Activated T-helper 2 cell treated with anti-CD3 and anti-CD28 coated beads, Interferon-gamma antibody, Interleukin-2, Interleukin-4, amounts not matched to agents 10 μg/mL and 5 μg/mL and 100 μg/mL, durations not matched to agents 14 hours and 24 hours and 36 hours (primary cell): ENCODE results near the gene ANKRD9. TPM values are rescaled to one million over a fixed set of nuclear protein-coding genes. Genes with fewer than 3 reads are reported as not detected.
"Not testable (repeated sequence)": the region's sequence is repeated elsewhere in the genome, so short reads cannot be mapped to it uniquely, and the experiment has no call there.

Experiments
- DNase-seq: peaks from one replicate; pipeline ENCODE4 v3.0.0; 2021; ENCODE audit warnings: low spot score
- H3K27ac Mint-ChIP-seq: one replicate; pipeline ENCODE4 v1.8.0; 2021; ENCODE audit warnings: mixed read lengths
- H3K27me3 Mint-ChIP-seq: one replicate; pipeline ENCODE4 v1.8.0; 2021; ENCODE audit warnings: low read depth, mixed read lengths
- H3K36me3 Mint-ChIP-seq: one replicate; pipeline ENCODE4 v1.8.0; 2021; ENCODE audit warnings: low read depth, mixed read lengths
- H3K4me1 Mint-ChIP-seq: one replicate; pipeline ENCODE4 v1.8.0; 2021; ENCODE audit warnings: low read depth, mixed read lengths
- H3K4me3 Mint-ChIP-seq: one replicate; pipeline ENCODE4 v1.8.0; 2021; ENCODE audit warnings: low read depth, mild to moderate bottlenecking, moderate library complexity, mixed read lengths
- H3K9me3 Mint-ChIP-seq: one replicate; pipeline ENCODE4 v1.8.0; 2021; ENCODE audit warnings: mixed read lengths
- intact Hi-C: fragments of 100-400 bp; cut with micrococcal nuclease; formaldehyde crosslinking; loops from one replicate; pipeline ENCODE4 v1.15.1; 2023
- total RNA-seq: library from RNA; stranded (reverse); gene quantifications from 2 replicates; pipeline ENCODE4 v1.2.3, GENCODE V29; 2022

Gene ANKRD9
- total RNA-seq, 1 donor from 2014 or later, result 17.0 TPM

DNA sequence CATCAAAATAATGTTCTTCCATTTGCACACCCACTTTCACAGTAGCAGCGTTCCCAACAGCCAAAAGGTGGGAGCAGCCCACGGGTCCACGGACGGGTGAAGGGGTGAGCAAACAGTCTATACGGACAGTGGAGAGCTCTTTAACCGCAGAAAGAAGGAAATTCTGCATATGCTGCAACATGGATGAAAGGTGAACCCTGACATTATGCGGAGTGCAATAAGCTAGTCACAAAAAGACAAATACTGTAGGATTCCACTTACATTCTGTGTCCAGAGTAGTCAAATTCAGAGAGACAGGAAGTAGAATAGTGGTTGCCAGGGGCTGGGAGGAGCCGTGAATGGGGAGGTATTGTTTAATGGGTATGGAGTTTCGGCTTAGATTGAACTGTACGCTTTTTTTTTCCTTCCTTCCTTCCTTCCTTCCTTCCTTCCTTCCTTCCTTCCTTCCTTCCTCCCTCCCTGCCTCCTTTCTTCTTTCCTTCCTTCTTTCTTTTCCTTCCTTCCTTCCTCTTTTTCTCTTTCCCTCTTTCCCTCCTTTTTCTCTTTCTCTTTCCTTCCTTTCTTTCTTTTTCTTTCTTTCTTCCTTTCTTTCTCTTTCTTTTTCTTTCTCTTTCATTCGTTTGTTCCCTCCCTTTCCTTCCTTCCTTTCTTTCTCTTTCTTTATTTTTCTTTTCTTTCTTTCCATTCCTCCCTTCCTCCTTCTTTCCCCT, 15.8 kb upstream of the ANKRD9 start:
- Mint-ChIP-seq H3K4me1 (peaks cover 15% of the 10 kb centered on the region), H3K27ac (peak overlapping the region; percentile 90), H3K4me3 (peak overlapping the region; percentile 94), H3K9me3 (no peaks in the 10 kb centered on the region), H3K27me3 (no peaks in the 10 kb centered on the region), H3K36me3 (no peaks in the 10 kb centered on the region)
- intact Hi-C loops, result loop anchor here (1.0 to 2.0 kb wide), 2 partner anchors 29 to 69 kb away; no protein-coding TSS in a partner anchor
- no peak for DNase-seq

DNA sequence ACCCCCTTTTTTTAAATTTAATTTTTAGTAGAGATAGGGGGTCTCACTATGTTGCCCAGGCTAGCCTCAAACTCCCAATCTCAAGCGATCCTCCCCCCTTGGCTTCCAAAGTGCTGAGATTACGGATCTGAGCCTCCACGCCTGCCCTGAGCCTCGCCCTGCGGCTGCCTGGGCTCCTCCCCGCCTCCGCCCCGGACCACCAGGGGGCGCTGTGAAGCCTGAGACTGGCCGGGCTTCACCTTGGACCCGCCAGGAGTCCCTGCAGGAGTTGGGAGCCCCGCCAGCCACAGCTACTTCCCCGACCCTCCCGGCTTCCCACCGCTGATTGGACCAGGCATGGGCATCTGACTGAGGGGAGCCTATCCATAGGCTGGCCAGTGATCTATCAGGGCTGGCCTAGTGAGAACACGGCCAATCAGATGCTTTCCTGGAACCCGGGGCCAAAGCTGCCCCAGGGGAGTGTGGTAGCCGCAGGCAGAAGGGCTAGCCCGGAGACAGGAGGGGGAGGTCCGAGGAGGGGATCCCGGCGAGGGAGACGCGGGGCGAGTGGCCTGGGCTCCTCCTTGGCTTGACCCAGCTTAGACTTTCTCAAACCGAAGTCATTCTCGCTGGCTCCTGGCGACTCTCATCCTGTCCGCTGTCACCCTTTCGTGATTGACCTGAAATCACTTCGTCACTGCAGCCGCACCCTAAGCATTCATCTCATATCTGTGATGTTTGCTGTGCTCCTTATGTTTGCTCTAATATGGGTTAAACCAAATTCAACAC, 15.1 kb upstream of the ANKRD9 start:
- peak overlapping the region; percentile 94 for H3K4me3 Mint-ChIP-seq
- H3K4me1 Mint-ChIP-seq, result peaks cover 15% of the 10 kb centered on the region
- peak overlapping the region; percentile 90 for H3K27ac Mint-ChIP-seq
- no peaks in the 10 kb centered on the region for H3K36me3 Mint-ChIP-seq
- H3K9me3 Mint-ChIP-seq, result no peaks in the 10 kb centered on the region
- intact Hi-C loops, result loop anchor here (1.0 to 2.0 kb wide), 3 partner anchors 15 to 70 kb away; partner anchors contain the start of gene ANKRD9
- no peaks in the 10 kb centered on the region for H3K27me3 Mint-ChIP-seq
- peak; percentile 95 for DNase-seq

DNA sequence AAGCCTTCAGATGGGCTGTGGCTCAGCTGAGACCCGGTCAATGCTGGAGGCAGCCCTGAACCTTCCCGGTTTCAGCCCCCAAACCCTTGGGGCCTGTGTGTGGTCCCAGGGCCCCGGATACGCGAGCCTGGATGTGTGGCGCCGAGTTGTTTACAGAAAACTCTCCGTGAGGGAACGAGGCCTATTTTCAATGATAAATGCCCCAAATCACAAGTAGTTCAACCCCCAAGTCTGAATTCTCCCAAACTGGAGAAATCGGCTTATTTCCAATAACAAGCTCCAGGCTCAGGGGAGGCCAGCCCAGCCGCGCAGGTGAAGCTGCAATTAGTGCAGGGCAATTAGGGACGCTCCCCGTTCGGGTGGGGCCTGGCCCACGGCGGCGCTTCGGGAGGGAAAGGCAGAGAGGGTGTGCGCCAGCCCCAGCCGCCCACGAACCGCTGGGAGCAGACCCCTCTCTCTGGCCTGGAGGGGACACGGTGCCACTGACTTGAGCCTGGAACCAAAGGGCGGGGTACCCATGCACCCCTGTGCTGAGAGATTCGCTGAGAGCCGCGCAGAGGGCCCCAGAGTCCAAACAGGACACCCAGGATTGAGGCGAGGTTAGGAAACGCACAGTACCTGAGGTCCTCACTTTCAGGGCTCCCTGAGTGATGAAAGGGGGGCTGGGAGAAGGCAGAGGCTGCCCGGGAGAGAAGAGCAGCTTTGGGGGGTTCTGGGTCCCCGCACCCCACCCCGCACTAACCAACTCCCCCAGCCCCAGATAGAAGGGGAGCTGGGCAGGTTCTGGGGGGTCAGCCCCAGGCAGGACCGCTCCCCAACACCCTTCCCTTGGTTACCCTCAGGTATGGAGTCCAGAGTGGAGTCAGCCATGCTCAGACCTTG, 14.2 kb upstream of the ANKRD9 start:
- no peak for DNase-seq
- H3K27me3 Mint-ChIP-seq, result no peaks in the 10 kb centered on the region
- H3K9me3 Mint-ChIP-seq, result no peaks in the 10 kb centered on the region
- no peaks in the 10 kb centered on the region for H3K36me3 Mint-ChIP-seq
- H3K4me1 Mint-ChIP-seq, result peaks cover 15% of the 10 kb centered on the region
- no peak overlapping the region for H3K27ac Mint-ChIP-seq
- H3K4me3 Mint-ChIP-seq, result peak overlapping the region; percentile 58
- intact Hi-C loops, result loop anchor here (1.0 to 2.0 kb wide), 2 partner anchors 15 to 31 kb away; partner anchors contain the start of gene ANKRD9

- Mint-ChIP-seq H3K27me3 (peaks cover 4% of the 10 kb centered on the region), H3K36me3 (no peaks in the 10 kb centered on the region), H3K4me1 (peaks cover 15% of the 10 kb centered on the region), H3K9me3 (no peaks in the 10 kb centered on the region), H3K27ac (peak overlapping the region; percentile 66), H3K4me3 (peak overlapping the region; percentile 54)
- intact Hi-C loops, result no loop called here
- no peak for DNase-seq
Observed at GRCh38 chr14:102523200-102523568, 13.6 kb upstream of the ANKRD9 start.

GRCh38 chr14:102519709-102520108, 10.1 kb upstream of the ANKRD9 start:
- not testable (repeated sequence) for H3K36me3 Mint-ChIP-seq, H3K27ac Mint-ChIP-seq, H3K4me1 Mint-ChIP-seq, H3K4me3 Mint-ChIP-seq, H3K27me3 Mint-ChIP-seq, H3K9me3 Mint-ChIP-seq, DNase-seq
- intact Hi-C loops, result loop anchor here (10.0 kb wide), 1 partner anchor 435 kb away; the partner anchor contains the start of gene HSP90AA1

DNA sequence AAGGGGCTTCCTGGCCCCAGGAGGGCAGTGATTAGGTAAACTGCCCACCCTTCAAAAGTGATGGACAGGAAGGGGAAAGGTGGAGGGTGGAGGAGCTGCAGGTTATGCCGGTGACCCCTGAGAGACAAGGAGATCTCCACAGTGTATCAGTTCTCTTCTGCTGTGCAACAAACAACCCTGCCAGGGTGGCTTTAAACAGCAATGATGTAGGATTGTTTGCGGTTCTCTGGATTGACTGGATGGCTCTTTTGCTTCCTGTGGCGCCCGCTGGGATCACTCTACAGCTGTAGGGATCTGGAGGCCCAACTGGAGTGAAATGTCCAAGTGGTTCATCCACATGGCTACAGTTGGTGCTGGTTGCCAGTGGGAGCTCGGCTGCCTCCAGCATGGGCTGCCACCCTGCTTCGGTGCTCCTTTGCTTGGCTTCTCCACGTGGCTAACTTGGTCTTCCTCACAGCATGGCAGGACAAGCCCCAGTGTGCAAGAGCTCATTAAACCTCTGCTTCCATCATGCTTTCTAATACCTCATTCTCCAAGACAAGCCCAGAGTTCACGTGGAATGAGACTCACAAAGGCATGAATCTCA, 8.6 kb upstream of the ANKRD9 start:
- Mint-ChIP-seq H3K4me1 (peaks cover 6% of the 10 kb centered on the region), H3K9me3 (no peaks in the 10 kb centered on the region), H3K36me3 (no peaks in the 10 kb centered on the region), H3K4me3 (peak overlapping the region; percentile 77), H3K27me3 (peaks cover 6% of the 10 kb centered on the region), H3K27ac (no peak overlapping the region)
- intact Hi-C loops, result loop anchor here (10.0 kb wide), 1 partner anchor 433 kb away; the partner anchor contains the start of gene HSP90AA1
- no peak for DNase-seq

GRCh38 chr14:102517392-102518062, 8.0 kb upstream of the ANKRD9 start:
- Mint-ChIP-seq H3K4me1 (peaks cover 3% of the 10 kb centered on the region), H3K36me3 (no peaks in the 10 kb centered on the region), H3K9me3 (no peaks in the 10 kb centered on the region), H3K27ac (peak overlapping the region; percentile 70), H3K27me3 (peaks cover 6% of the 10 kb centered on the region), H3K4me3 (peak overlapping the region; percentile 77)
- DNase-seq, result no peak
- intact Hi-C loops, result loop anchor here (2.0 to 10.0 kb wide), 3 partner anchors 155 to 433 kb away; partner anchors contain the start of genes CINP, HSP90AA1 and TECPR2

DNA sequence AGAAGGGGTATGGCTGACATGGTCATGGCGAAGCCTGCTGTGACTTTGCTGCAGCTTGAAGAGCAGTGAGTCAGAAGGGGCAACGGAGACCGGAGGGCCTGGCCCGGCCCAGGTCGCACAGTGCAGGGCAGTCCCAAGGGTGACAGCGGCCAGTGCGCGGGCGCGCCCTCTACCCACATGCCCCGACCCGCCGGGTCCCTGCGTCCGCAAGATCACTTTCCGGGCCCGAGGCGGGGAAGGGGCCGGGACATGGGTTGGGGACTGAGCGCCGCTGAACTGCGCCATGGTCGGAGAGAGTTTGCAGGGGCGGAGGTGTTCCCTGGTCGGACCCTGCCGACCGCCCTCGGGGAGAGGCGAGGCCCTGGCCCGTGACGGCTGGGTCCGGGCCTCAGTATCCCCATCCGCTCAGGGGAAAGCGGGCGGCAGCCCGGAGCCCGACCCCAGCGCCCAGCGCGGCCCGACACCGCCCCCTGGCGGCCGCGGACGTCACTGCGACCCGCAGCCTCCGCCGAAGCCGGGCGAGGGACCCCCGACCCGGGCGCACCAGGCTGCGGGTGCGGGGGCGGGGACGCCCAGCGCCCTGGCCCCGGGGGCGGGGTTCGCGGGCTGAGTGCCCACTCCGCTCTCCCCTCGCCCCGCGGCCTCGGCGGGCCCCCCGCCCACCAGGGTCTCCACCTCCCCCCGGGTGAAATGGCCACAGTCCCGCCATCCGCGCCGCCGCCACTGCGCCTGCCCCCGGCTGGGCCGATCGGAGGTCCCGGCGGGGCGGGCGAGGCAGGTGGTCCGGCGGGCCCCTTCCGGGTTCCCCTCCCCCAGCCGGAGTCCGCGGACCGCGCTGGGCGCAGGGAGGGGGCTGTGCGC, 7.2 kb upstream of the ANKRD9 start:
- Mint-ChIP-seq H3K27me3 (peaks cover 6% of the 10 kb centered on the region), H3K36me3 (no peaks in the 10 kb centered on the region), H3K4me1 (peaks cover 3% of the 10 kb centered on the region), H3K9me3 (no peaks in the 10 kb centered on the region), H3K4me3 (peak overlapping the region; percentile 80), H3K27ac (peak overlapping the region; percentile 43)
- DNase-seq, result peak; percentile 54
- intact Hi-C loops, result loop anchor here (1.0 to 10.0 kb wide), 4 partner anchors 78 to 432 kb away; partner anchors contain the start of genes CINP, HSP90AA1 and TECPR2

DNA sequence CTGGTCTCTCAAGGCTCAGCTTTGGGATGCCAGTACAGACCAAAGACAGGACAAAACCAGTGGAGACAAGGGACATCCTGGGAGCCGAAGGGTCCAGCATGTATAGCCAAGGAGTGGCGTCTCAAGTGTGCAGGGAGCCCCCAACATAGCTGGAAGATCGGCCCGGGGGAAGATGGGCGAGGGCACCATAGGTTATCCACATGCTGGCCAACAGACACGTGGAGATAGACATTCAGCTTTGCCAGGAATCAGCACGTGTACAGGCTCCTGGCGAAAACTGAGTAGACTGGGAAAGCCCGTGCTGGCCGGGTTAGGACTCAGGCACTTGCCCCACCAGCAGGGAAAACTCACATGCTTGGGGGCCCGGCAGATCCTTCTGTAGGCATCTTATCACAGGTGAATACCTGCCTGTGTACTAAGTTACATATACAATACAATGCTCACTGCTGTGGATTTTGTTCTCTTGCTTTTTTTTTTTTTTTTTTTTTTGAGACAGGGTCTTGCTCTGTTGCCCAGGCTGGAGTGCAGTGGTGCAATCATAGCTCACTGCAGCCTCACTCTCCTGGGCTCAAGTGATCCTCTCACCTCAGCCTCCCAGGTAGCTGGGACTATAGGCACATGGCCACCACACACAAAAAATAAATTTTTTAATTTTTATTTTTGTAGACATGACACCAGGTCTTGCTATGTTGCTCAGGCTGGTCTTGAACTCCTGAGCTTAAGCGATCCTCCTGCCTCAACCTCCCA, 5.6 kb upstream of the ANKRD9 start:
- Mint-ChIP-seq H3K4me3 (peak overlapping the region; percentile 13), H3K4me1 (peaks cover 11% of the 10 kb centered on the region), H3K27ac (no peak overlapping the region), H3K27me3 (peaks cover 6% of the 10 kb centered on the region), H3K9me3 (no peaks in the 10 kb centered on the region), H3K36me3 (no peaks in the 10 kb centered on the region)
- no peak for DNase-seq
- intact Hi-C loops, result loop anchor here (5.0 to 10.0 kb wide), 2 partner anchors 430 to 553 kb away; partner anchors contain the start of genes DYNC1H1 and HSP90AA1

GRCh38 chr14:102513899-102514772, 4.6 kb upstream of the ANKRD9 start:
- DNase-seq, result no peak
- peaks cover 11% of the 10 kb centered on the region for H3K4me1 Mint-ChIP-seq
- H3K4me3 Mint-ChIP-seq, result no peak overlapping the region
- peaks cover 6% of the 10 kb centered on the region for H3K27me3 Mint-ChIP-seq
- no peaks in the 10 kb centered on the region for H3K9me3 Mint-ChIP-seq
- no peak overlapping the region for H3K27ac Mint-ChIP-seq
- intact Hi-C loops, result loop anchor here (5.0 to 10.0 kb wide), 2 partner anchors 429 to 552 kb away; partner anchors contain the start of genes DYNC1H1 and HSP90AA1
- H3K36me3 Mint-ChIP-seq, result no peaks in the 10 kb centered on the region
